Right lobe of liver (tissue), 6 donors: ENCODE data around the gene ASMT. TPM values are rescaled to one million over a fixed set of nuclear protein-coding genes. Genes with fewer than 3 reads are reported as not detected.
"Not testable (repeated sequence)": the region's sequence is repeated elsewhere in the genome, so short reads cannot be mapped to it uniquely, and the experiment has no call there.

Experiments used
- ATAC-seq, 4 donors: fragments of 200-7000 bp; cut with Tn5 transposase; one replicate each; pipeline ENCODE4 v1.9.1; 2020; ENCODE audit warnings: mild to moderate bottlenecking in 4 of 4, moderate library complexity in 4 of 4
- DNase-seq, 3 donors: peaks; one replicate each; pipeline ENCODE4 v3.0.0-alpha.2; 2020
- H3K27ac ChIP-seq, 3 donors: fragments of 200-600 bp; one replicate each; pipeline ENCODE4 v1.8.0; 2022
- H3K27me3 ChIP-seq, 2 donors: fragments of 200-600 bp; one replicate each; pipeline ENCODE4 v1.8.0; 2022
- H3K36me3 ChIP-seq, 4 donors: fragments of 200-600 bp; sonication (generic) in 1 of 4; one replicate each; pipeline versions ENCODE4 v1.5.1 to v1.8.0; 2017 to 2022; ENCODE audit warnings: control low read depth in 1 of 4
- H3K4me1 ChIP-seq, 4 donors: fragments of 200-600 bp; sonication (generic) in 1 of 4; one replicate each; pipeline versions ENCODE4 v1.5.1 to v1.8.0; 2017 to 2022; ENCODE audit warnings: control low read depth in 1 of 4
- H3K4me3 ChIP-seq, 3 donors: fragments of 200-600 bp; one replicate each; pipeline ENCODE4 v1.8.0; 2022
- H3K9me3 ChIP-seq, 4 donors: fragments of 200-600 bp; sonication (generic) in 1 of 4; one replicate each; pipeline versions ENCODE4 v1.5.1 to v1.8.0; 2017 to 2022; ENCODE audit warnings: control low read depth in 1 of 4
- CTCF ChIP-seq, 4 donors: fragments of 200-600 bp in 3 of 4; fragments of 450-650 bp in 1 of 4; IDR thresholded peaks; one replicate each; pipeline versions ENCODE4 v1.5.1 to v1.8.0; 2016 to 2022; ENCODE audit warnings: antibody characterized with exemption in 4 of 4, mild to moderate bottlenecking in 2 of 4
- POLR2A ChIP-seq: fragments of 450-650 bp; IDR thresholded peaks from one replicate; pipeline ENCODE4 v1.6.1; 2017; ENCODE audit warnings: antibody characterized with exemption, mild to moderate bottlenecking
- WGBS: methylation state at CpG from one replicate; pipeline ENCODE4 v1.1.6; 2018; ENCODE audit warnings: low coverage, low lambda C conversion rate; ENCODE audit not compliant: insufficient coverage; ENCODE audit errors: missing lambda C conversion rate; 5-methylcytosine and 5-hydroxymethylcytosine counted together
- intact Hi-C, 2 donors: fragments of 100-400 bp; cut with DNase I; formaldehyde crosslinking; loops; one replicate each; pipeline versions ENCODE4 v1.11.2 to v1.14.1; 2022
- total RNA-seq, 6 experiments: library from RNA; depleted of rRNA in 2 of 6; stranded (reverse); fragments of >200 nt in 2 of 6; fragmentation: NEBNext Ultra II Directional in 3 of 6; extraction: Animal tissue kit (Norgen Biotek cat#: 25700) in 3 of 6; gene quantifications; one replicate each; pipeline versions ENCODE4 v1.1.0 to v1.2.4, GENCODE V29; 2016 to 2023
- donor health status: DM: no; HTN: yes; CAD: no.
- donor health status: DM: no; HTN: no; CAD: no.
- donor health status: DM: no; HTN: no; CAD: no.
- donor health status: DM: no; HTN: yes; CAD: no.
- donor health status: DM: no; HTN: yes; CAD: no.

The ASMT gene
- total RNA-seq, 6 experiments from 2014 or later, result 0.13 TPM; not detected in 5

GRCh38 chrX:1618689-1619088, 3.8 kb downstream of the ASMT start:
- Histone ChIP-seq H3K9me3 (no peaks in the 10 kb centered on the region), H3K36me3 (no peaks in the 10 kb centered on the region), H3K4me1 (no peaks in the 10 kb centered on the region), H3K4me3 (no peak overlapping the region), H3K27ac (no peak overlapping the region), H3K27me3 (no peaks in the 10 kb centered on the region)
- no peak for DNase-seq
- WGBS, result 71% methylated on average over 4 of the region's 4 CpGs
- intact Hi-C loops, result no loop called here
- TF ChIP-seq CTCF (IDR thresholded peaks at IDR 0.05) (no peak), POLR2A (no peak)
- ATAC-seq, result no peak

GRCh38 chrX:1623691-1624090, 8.8 kb downstream of the ASMT start:
- Histone ChIP-seq H3K27ac (no peak overlapping the region), H3K4me3 (no peak overlapping the region), H3K27me3 (no peaks in the 10 kb centered on the region), H3K36me3 (no peaks in the 10 kb centered on the region), H3K4me1 (no peaks in the 10 kb centered on the region), H3K9me3 (no peaks in the 10 kb centered on the region)
- 81% methylated on average over 17 of the region's 21 CpGs for WGBS
- no peak for DNase-seq
- intact Hi-C loops, result no loop called here
- no peak for TF ChIP-seq POLR2A
- no peak for TF ChIP-seq CTCF (IDR thresholded peaks at IDR 0.05)
- no peak for ATAC-seq

- H3K4me1 ChIP-seq, intact Hi-C loops, H3K9me3 ChIP-seq, H3K27me3 ChIP-seq, H3K36me3 ChIP-seq, H3K27ac ChIP-seq, H3K4me3 ChIP-seq, ATAC-seq, DNase-seq: not testable (repeated sequence)
- 100% methylated on average over 1 of the region's 14 CpGs for WGBS
These were observed 9.4 kb downstream of the ASMT start for GRCh38 chrX:1624158-1624860.

GRCh38 chrX:1624861-1625215, 10.0 kb downstream of the ASMT start:
- DNase-seq, H3K4me3 ChIP-seq, H3K36me3 ChIP-seq, H3K27ac ChIP-seq, H3K27me3 ChIP-seq, H3K9me3 ChIP-seq, ATAC-seq, H3K4me1 ChIP-seq, intact Hi-C loops: not testable (repeated sequence)
- 89% methylated on average over 3 of the region's 7 CpGs for WGBS

- WGBS, result 73% methylated on average over 7 of the region's 7 CpGs
These were observed 14.4 kb downstream of the ASMT start for GRCh38 chrX:1629244-1629643.

More at GRCh38 chrX:1629244-1629643, 14.4 kb downstream of the ASMT start:
- DNase-seq, result no peak
- H3K36me3 ChIP-seq, result no peaks in the 10 kb centered on the region
- H3K4me1 ChIP-seq, result no peaks in the 10 kb centered on the region
- no peak for ATAC-seq
- intact Hi-C loops, result no loop called here
- no peaks in the 10 kb centered on the region for H3K9me3 ChIP-seq
- TF ChIP-seq POLR2A, result no peak
- no peak for TF ChIP-seq CTCF (IDR thresholded peaks at IDR 0.05)
- no peak overlapping the region for H3K4me3 ChIP-seq
- no peaks in the 10 kb centered on the region for H3K27me3 ChIP-seq
- no peak overlapping the region for H3K27ac ChIP-seq
